ENCODE measurements around the gene MTERF4.

Gene MTERF4

DNA sequence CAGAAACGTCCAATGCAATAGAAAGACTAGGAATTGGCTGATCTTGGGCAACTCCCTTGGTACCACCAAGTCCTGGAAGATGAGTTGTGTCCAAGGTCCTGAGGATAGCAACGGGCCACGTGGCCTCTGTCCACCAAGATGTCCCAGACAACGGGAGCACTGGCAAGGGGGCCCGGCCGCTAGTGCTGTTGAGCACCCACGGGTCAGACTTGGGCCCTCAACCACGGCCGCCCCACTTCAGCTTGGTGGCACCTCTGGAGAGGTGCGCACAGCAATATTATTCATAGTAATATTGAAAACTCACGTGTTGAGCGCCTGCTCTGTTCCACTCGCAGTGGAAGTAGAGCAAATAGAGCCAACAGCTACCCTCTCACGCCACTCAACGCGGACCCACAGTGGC lies 28.2 kb upstream of the MTERF4 start:
- TF ChIP-seq, protein P1, sequence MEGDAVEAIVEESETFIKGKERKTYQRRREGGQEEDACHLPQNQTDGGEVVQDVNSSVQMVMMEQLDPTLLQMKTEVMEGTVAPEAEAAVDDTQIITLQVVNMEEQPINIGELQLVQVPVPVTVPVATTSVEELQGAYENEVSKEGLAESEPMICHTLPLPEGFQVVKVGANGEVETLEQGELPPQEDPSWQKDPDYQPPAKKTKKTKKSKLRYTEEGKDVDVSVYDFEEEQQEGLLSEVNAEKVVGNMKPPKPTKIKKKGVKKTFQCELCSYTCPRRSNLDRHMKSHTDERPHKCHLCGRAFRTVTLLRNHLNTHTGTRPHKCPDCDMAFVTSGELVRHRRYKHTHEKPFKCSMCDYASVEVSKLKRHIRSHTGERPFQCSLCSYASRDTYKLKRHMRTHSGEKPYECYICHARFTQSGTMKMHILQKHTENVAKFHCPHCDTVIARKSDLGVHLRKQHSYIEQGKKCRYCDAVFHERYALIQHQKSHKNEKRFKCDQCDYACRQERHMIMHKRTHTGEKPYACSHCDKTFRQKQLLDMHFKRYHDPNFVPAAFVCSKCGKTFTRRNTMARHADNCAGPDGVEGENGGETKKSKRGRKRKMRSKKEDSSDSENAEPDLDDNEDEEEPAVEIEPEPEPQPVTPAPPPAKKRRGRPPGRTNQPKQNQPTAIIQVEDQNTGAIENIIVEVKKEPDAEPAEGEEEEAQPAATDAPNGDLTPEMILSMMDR (IDR thresholded peaks at IDR 0.05; ENCODE audit: low read depth, low read length, missing control alignments) = no peak
- DNase-seq = no peak
- H3K36me3 ChIP-seq (replicated peaks) = no peaks in the 10 kb centered on the region
- in situ Hi-C loops (cut with HindIII; ENCODE audit: low pct_ligation_motif_present, low sequenced_read_pairs) = no loop called here
- no peak overlapping the region for H3K4me3 ChIP-seq (ENCODE audit: low read depth, low read length)
- H3K27me3 ChIP-seq (replicated peaks) = no peaks in the 10 kb centered on the region
- no peak overlapping the region for H3K27ac ChIP-seq

DNA sequence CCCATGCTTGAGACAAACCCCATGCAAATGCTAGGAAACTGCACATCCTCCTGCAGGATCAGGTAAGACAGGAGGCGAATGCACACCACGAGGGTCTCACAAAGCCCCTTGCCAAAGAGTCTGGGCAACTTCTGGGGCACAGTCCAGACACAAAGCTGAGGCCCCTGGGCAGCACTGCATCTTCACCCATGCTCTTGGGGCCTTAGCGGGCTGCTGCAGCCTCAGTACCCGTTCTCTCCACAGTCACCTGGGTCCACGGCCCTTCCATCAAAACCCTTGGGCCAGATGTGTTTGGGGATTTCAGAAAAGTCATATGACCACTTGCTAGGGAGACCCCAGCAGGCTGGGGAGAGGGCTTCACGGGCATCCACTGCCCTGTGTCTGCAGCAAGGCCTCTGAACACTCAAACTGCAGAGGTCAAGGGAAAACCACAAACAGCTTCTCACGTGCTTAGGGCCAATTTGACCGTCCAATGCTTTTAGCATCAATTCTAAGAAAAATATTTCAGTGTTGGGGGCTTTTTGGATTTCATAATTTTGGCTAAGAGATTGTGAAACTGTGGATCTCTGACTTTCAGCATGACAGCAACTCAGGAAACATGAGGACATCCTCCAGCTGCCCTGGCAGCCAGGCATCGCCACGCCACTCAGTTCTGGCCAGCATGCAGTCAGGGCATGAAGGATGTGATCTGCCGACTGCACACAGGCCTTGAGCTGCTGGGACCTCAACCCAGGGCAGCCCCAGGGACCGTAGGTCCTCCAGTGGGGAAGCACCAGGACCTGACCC lies 27.2 kb upstream of the MTERF4 start:
- DNase-seq = no peak
- H3K4me3 ChIP-seq (ENCODE audit: low read depth, low read length) = no peak overlapping the region
- no peaks in the 10 kb centered on the region for H3K36me3 ChIP-seq (replicated peaks)
- H3K27ac ChIP-seq = no peak overlapping the region
- in situ Hi-C loops (cut with HindIII; ENCODE audit: low pct_ligation_motif_present, low sequenced_read_pairs) = no loop called here
- TF ChIP-seq, protein P1 (IDR thresholded peaks at IDR 0.05; ENCODE audit: low read depth, low read length, missing control alignments) = no peak
- no peaks in the 10 kb centered on the region for H3K27me3 ChIP-seq (replicated peaks)

DNA sequence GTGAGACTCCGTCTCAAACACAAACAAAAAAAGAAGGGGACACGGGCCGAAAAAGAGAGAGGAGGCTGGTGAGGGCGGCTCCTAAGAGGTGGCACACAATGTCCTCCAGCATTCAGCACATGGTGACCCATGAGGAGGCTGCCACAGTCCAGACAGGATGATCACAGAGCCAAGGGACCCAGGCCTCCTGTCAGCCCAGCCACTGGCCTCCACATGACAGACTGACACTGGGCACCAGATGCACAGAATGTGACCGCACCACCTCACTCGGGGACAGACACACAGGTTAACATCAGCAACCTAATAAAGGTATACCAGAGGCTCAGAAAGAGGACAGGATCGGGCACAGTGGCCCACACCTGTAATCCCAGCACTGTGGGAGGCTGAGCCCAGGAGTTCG lies 26.2 kb upstream of the MTERF4 start:
- in situ Hi-C loops (cut with HindIII; ENCODE audit: low pct_ligation_motif_present, low sequenced_read_pairs) = no loop called here
- H3K27ac ChIP-seq = no peak overlapping the region
- TF ChIP-seq, protein P1 (IDR thresholded peaks at IDR 0.05; ENCODE audit: low read depth, low read length, missing control alignments) = no peak

DNA sequence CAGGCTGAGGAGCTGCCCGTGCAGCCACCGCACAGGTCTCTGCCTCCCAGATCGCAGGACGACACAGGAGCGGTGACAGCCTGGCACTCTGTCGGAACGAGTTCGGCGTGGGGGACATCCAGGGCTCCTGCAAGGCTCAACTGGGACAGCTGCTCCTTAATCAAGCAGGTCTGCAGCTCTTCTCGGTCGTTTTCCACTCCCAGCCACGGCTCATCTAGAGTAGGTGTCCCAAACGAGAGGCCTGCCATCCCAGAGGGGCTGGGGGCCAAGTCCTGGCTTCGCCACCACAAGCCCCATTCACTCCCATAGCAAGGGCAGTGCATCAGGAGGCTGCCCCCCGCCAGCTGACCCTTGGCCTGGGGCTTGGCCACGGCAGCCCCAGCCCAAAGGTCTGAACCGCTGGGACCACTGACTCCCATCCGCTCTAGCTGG lies 24.7 kb upstream of the MTERF4 start:
- H3K4me3 ChIP-seq (ENCODE audit: low read depth, low read length) = no peak overlapping the region
- TF ChIP-seq, protein P1 (IDR thresholded peaks at IDR 0.05; ENCODE audit: low read depth, low read length, missing control alignments) = no peak
- no peak for DNase-seq
- H3K27me3 ChIP-seq (replicated peaks) = no peaks in the 10 kb centered on the region
- in situ Hi-C loops (cut with HindIII; ENCODE audit: low pct_ligation_motif_present, low sequenced_read_pairs) = no loop called here
- no peaks in the 10 kb centered on the region for H3K36me3 ChIP-seq (replicated peaks)
- no peak overlapping the region for H3K27ac ChIP-seq

More for the DNA sequence above, 26.2 kb upstream of the MTERF4 start:
- no peak for DNase-seq
- no peaks in the 10 kb centered on the region for H3K27me3 ChIP-seq (replicated peaks)
- H3K36me3 ChIP-seq (replicated peaks) = no peaks in the 10 kb centered on the region
- H3K4me3 ChIP-seq (ENCODE audit: low read depth, low read length) = no peak overlapping the region

DNA sequence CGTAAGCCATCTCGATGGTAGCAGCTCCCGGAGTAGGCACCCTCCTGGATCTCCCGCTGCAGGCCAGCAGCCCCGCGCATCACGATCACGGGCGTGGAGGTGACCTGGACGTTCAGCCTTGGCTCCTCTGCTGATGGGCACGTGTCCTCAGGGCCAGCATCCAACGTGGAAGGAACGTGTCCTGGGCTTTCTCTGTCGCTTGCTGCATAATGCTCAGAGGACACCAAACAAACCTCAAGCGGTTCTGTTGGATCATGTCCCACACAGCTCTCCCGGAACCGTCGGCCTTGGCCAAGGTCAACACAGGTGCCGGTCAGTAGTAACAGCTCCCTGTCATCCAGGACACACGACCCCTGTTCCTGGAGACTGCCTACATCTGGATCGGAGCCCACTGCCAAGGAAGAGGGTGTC lies 24.1 kb upstream of the MTERF4 start:
- Histone ChIP-seq H3K27me3 (replicated peaks) (no peaks in the 10 kb centered on the region), H3K36me3 (replicated peaks) (no peaks in the 10 kb centered on the region), H3K4me3 (ENCODE audit: low read depth, low read length) (no peak overlapping the region), H3K27ac (no peak overlapping the region)
- TF ChIP-seq, protein P1 (IDR thresholded peaks at IDR 0.05; ENCODE audit: low read depth, low read length, missing control alignments) = no peak
- no peak for DNase-seq
- in situ Hi-C loops (cut with HindIII; ENCODE audit: low pct_ligation_motif_present, low sequenced_read_pairs) = no loop called here

DNA sequence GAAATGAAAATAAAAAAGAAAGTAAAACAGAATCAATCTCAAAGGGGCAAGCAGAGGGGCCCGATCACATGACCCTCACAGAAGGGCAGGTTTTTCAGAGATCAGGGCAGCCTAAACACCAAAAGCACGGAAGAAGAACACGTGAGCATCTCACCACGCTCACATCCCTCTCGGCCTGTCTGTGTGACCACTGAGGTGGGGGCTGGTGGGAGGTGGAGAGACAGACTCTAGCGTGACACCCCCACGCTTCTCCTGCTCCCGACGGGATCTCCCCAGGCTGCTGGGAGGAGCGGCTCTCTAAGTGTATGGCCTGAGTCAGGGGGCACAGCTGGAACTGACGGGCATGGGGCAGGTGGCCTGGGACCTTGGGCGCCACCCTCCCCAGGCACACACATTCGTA lies 23.5 kb upstream of the MTERF4 start:
- H3K36me3 ChIP-seq (replicated peaks) = no peaks in the 10 kb centered on the region
- H3K4me3 ChIP-seq (ENCODE audit: low read depth, low read length) = no peak overlapping the region
- no peak overlapping the region for H3K27ac ChIP-seq
- DNase-seq = no peak
- no peaks in the 10 kb centered on the region for H3K27me3 ChIP-seq (replicated peaks)
- in situ Hi-C loops (cut with HindIII; ENCODE audit: low pct_ligation_motif_present, low sequenced_read_pairs) = no loop called here
- TF ChIP-seq, protein P1 (IDR thresholded peaks at IDR 0.05; ENCODE audit: low read depth, low read length, missing control alignments) = no peak

All from brain microvascular endothelial cell (primary cell).